KG1 (cell line): ENCODE data around the gene PLCL2.

Experiments
- DNase-seq: peaks from one replicate; lab custom pipeline; 2025; lab: John Stamatoyannopoulos, UW

The PLCL2 gene

GRCh38 chr3:17044855-17045254 lies 160.1 kb downstream of the PLCL2 start:
- no peak for DNase-seq

GRCh38 chr3:17045705-17046104 lies 160.9 kb downstream of the PLCL2 start:
- DNase-seq: no peak

- DNase-seq: no peak
Observed at GRCh38 chr3:17046623-17047022, 161.9 kb downstream of the PLCL2 start.

- DNase-seq: no peak
Observed at GRCh38 chr3:17047162-17047561, 162.4 kb downstream of the PLCL2 start.

- no peak for DNase-seq
Observed at GRCh38 chr3:17047894-17048293, 163.1 kb downstream of the PLCL2 start.

- no peak for DNase-seq
Observed at GRCh38 chr3:17050071-17050470, 165.3 kb downstream of the PLCL2 start.

- DNase-seq: no peak
Observed at GRCh38 chr3:17050506-17050905, 165.8 kb downstream of the PLCL2 start.

- DNase-seq: no peak
Observed at GRCh38 chr3:17052363-17052762, 167.6 kb downstream of the PLCL2 start.

- no peak for DNase-seq
Observed at GRCh38 chr3:17054301-17054981, 169.7 kb downstream of the PLCL2 start.

- DNase-seq: no peak
Observed at GRCh38 chr3:17054982-17055343, 170.2 kb downstream of the PLCL2 start.

GRCh38 chr3:17055374-17056276 lies 170.9 kb downstream of the PLCL2 start:
- DNase-seq: no peak

GRCh38 chr3:17057321-17057720 lies 172.6 kb downstream of the PLCL2 start:
- DNase-seq: no peak

- DNase-seq: no peak
Observed at GRCh38 chr3:17059989-17060550, 175.3 kb downstream of the PLCL2 start.

- no peak for DNase-seq
Observed at GRCh38 chr3:17061005-17061404, 176.2 kb downstream of the PLCL2 start.

GRCh38 chr3:17062736-17063135 lies 178.0 kb downstream of the PLCL2 start:
- no peak for DNase-seq

GRCh38 chr3:17063596-17063995 lies 178.8 kb downstream of the PLCL2 start:
- no peak for DNase-seq

GRCh38 chr3:17065315-17065714 lies 180.6 kb downstream of the PLCL2 start:
- no peak for DNase-seq

- DNase-seq: no peak
Observed at GRCh38 chr3:17065881-17066280, 181.1 kb downstream of the PLCL2 start.

GRCh38 chr3:17069754-17070153 lies 185.0 kb downstream of the PLCL2 start:
- DNase-seq: no peak

GRCh38 chr3:17070161-17070959 lies 185.6 kb downstream of the PLCL2 start:
- DNase-seq: no peak

GRCh38 chr3:17074559-17074958 lies 189.8 kb downstream of the PLCL2 start:
- DNase-seq: no peak

GRCh38 chr3:17075358-17075757 lies 190.6 kb downstream of the PLCL2 start:
- no peak for DNase-seq
